Loucy (cell line): ENCODE results near the gene KRT24.

Experiments
- H2AFZ ChIP-seq: fragments of 200-600 bp; sonication (generic); 2 replicates; pipeline ENCODE4 v1.6.0; 2016; ENCODE audit warnings: antibody characterized with exemption, mild to moderate bottlenecking, low read length, moderate library complexity
- H3F3A ChIP-seq: fragments of 200-600 bp; 2 replicates; pipeline ENCODE4 v1.6.0; 2016; ENCODE audit warnings: antibody characterized with exemption, low read depth, mild to moderate bottlenecking
- H3K27me3 ChIP-seq: fragments of 200-600 bp; sonication (generic); 2 replicates; pipeline ENCODE4 v1.6.1; 2014; ENCODE audit warnings: low read length, mild to moderate bottlenecking; ENCODE audit not compliant: insufficient read depth, poor library complexity, severe bottlenecking
- H3K36me3 ChIP-seq: fragments of 200-600 bp; sonication (generic); 2 replicates; pipeline ENCODE4 v1.6.1; 2016; ENCODE audit warnings: low read length; ENCODE audit not compliant: insufficient read depth
- H3K4me1 ChIP-seq: fragments of 200-600 bp; sonication (generic); 2 replicates; pipeline ENCODE4 v1.5.1; 2014; ENCODE audit warnings: low read length, mild to moderate bottlenecking; ENCODE audit not compliant: insufficient read depth, poor library complexity, severe bottlenecking
- H3K4me2 ChIP-seq: fragments of 200-600 bp; sonication (generic); 2 replicates; pipeline ENCODE4 v1.6.0; 2014; ENCODE audit warnings: antibody characterized with exemption, low read length, low read depth, mild to moderate bottlenecking; ENCODE audit not compliant: poor library complexity, severe bottlenecking
- H3K4me3 ChIP-seq: fragments of 200-600 bp; sonication (generic); 2 replicates; pipeline ENCODE4 v1.5.1; 2014; ENCODE audit warnings: low read length, mild to moderate bottlenecking, mixed read lengths; ENCODE audit not compliant: poor library complexity, severe bottlenecking
- H3K79me2 ChIP-seq: fragments of 200-600 bp; sonication (generic); 2 replicates; pipeline ENCODE4 v1.6.1; 2014; ENCODE audit warnings: low read length; ENCODE audit not compliant: insufficient read depth
- H3K9ac ChIP-seq: fragments of 200-600 bp; sonication (generic); 2 replicates; pipeline ENCODE4 v1.6.0; 2014; ENCODE audit warnings: mild to moderate bottlenecking, low read depth, low read length, moderate library complexity; ENCODE audit not compliant: poor library complexity, severe bottlenecking
- H3K9me2 ChIP-seq: fragments of 200-600 bp; sonication (generic); replicated peaks from 2 replicates; pipeline ENCODE4 v1.6.1; 2016; ENCODE audit warnings: low read depth, low read length, mixed read lengths
- H3K9me3 ChIP-seq: fragments of 200-600 bp; sonication (generic); 2 replicates; pipeline ENCODE4 v1.6.1; 2014; ENCODE audit warnings: mild to moderate bottlenecking, antibody characterized with exemption, low read length, low read depth; ENCODE audit not compliant: insufficient read depth
- H4K20me1 ChIP-seq: fragments of 200-600 bp; sonication (generic); 2 replicates; pipeline ENCODE4 v1.6.0; 2014; ENCODE audit warnings: antibody characterized with exemption, low read length, mild to moderate bottlenecking; ENCODE audit not compliant: insufficient read depth, poor library complexity, severe bottlenecking
- EZH2phosphoT487 ChIP-seq: fragments of 200-600 bp; IDR thresholded peaks from 2 replicates; pipeline ENCODE4 v1.6.1; 2018; ENCODE audit warnings: antibody characterized with exemption, mild to moderate bottlenecking, moderate library complexity, borderline replicate concordance
- TF ChIP-seq, protein P1 (sequence below): fragments of 200-600 bp; sonication (generic); conservative IDR thresholded peaks from 2 replicates; pipeline ENCODE4 v1.5.1; 2014; ENCODE audit warnings: mild to moderate bottlenecking, antibody characterized with exemption, low read length

The KRT24 gene

DNA sequence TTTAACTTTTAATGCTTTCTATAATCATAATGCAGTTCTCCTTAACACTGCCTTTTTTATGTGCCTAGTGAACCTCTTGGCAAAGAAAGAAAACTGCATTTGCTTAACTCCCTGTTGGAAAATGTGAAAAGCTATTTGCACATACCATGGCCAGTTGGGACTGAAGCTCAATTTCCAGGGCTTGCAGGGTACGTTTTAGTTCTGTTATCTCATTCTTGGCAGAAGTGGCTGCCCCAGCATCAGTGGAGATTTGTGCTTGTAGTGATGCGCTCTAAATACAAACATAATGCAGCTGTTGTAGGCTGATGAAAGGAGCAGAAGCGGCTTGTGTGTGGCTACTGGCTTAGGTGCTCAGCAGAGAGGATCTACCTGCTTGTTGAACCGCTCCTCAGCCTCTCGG lies 3.7 kb downstream of the KRT24 start:
- Histone ChIP-seq H3K4me1 (peaks cover 9% of the 10 kb centered on the region), H3K79me2 (no peaks in the 10 kb centered on the region), H3K4me2 (no peak overlapping the region), H3K4me3 (no peak overlapping the region), H2AFZ (no peak overlapping the region), H3K27me3 (peaks cover 24% of the 10 kb centered on the region), H3K36me3 (no peaks in the 10 kb centered on the region), H3K9me3 (no peaks in the 10 kb centered on the region), H4K20me1 (no peaks in the 10 kb centered on the region), H3F3A (no peaks in the 10 kb centered on the region), H3K9me2 (no peaks in the 10 kb centered on the region), H3K9ac (no peak overlapping the region)
- TF ChIP-seq, protein P1, sequence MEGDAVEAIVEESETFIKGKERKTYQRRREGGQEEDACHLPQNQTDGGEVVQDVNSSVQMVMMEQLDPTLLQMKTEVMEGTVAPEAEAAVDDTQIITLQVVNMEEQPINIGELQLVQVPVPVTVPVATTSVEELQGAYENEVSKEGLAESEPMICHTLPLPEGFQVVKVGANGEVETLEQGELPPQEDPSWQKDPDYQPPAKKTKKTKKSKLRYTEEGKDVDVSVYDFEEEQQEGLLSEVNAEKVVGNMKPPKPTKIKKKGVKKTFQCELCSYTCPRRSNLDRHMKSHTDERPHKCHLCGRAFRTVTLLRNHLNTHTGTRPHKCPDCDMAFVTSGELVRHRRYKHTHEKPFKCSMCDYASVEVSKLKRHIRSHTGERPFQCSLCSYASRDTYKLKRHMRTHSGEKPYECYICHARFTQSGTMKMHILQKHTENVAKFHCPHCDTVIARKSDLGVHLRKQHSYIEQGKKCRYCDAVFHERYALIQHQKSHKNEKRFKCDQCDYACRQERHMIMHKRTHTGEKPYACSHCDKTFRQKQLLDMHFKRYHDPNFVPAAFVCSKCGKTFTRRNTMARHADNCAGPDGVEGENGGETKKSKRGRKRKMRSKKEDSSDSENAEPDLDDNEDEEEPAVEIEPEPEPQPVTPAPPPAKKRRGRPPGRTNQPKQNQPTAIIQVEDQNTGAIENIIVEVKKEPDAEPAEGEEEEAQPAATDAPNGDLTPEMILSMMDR, result no peak
- TF ChIP-seq EZH2phosphoT487, result no peak

DNA sequence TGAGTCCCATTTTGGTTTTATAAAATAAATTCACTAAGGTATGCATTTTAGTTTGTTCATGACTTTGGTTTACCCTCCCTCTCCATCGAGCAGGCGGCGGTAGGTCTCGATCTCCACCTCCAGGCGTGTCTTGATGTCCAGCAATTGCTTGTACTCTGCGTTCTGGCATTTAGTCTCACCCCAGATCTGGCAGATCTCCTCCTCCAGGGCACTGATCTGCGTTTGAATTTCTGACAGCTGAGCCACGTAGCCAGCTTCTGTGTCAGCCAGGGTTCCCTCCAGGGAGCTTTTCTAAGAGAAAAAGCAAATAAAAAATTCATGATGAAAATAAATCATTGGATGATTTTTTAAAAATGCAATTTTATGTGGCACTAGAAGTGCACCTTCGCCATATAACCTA lies 4.2 kb downstream of the KRT24 start:
- no peaks in the 10 kb centered on the region for H4K20me1 ChIP-seq
- H3K27me3 ChIP-seq, result peaks cover 25% of the 10 kb centered on the region
- no peak for TF ChIP-seq EZH2phosphoT487
- TF ChIP-seq, protein P1, result no peak
- H3K4me2 ChIP-seq, result no peak overlapping the region
- H3K9me3 ChIP-seq, result no peaks in the 10 kb centered on the region
- no peaks in the 10 kb centered on the region for H3K36me3 ChIP-seq
- H3K4me3 ChIP-seq, result no peak overlapping the region
- no peaks in the 10 kb centered on the region for H3F3A ChIP-seq
- peaks cover 9% of the 10 kb centered on the region for H3K4me1 ChIP-seq
- no peaks in the 10 kb centered on the region for H3K9me2 ChIP-seq
- H3K9ac ChIP-seq, result no peak overlapping the region
- no peaks in the 10 kb centered on the region for H3K79me2 ChIP-seq
- no peak overlapping the region for H2AFZ ChIP-seq

DNA sequence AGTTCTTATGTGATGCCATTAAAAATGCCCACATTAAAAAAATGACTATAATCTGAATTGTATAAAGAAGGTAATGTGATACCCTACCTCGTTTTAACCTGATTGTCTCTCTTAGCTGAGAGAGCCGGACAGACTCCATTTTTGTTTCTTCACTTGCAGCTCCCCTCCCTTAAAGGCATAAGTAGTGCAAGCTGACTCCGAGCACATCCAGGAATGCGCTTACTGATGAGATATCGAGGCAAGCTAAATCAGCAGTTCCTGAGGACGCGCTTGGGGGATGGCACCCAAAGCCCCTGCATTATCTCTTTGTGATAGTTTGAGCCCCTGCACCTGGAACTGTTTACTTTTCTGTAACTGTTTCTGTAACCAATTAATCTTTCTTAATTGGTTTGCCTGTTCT lies 6.3 kb downstream of the KRT24 start:
- Histone ChIP-seq H3F3A (no peaks in the 10 kb centered on the region), H3K79me2 (no peaks in the 10 kb centered on the region), H3K9ac (no peak overlapping the region), H2AFZ (no peak overlapping the region), H3K36me3 (no peaks in the 10 kb centered on the region), H3K4me3 (no peak overlapping the region), H3K4me1 (peaks cover 9% of the 10 kb centered on the region), H3K9me2 (no peaks in the 10 kb centered on the region), H3K9me3 (no peaks in the 10 kb centered on the region), H3K27me3 (peaks cover 36% of the 10 kb centered on the region), H4K20me1 (no peaks in the 10 kb centered on the region), H3K4me2 (no peak overlapping the region)
- TF ChIP-seq EZH2phosphoT487, result no peak
- TF ChIP-seq, protein P1, result no peak
